ENCODE measurements around the gene PXDN.
"Not testable (repeated sequence)": the region's sequence is repeated elsewhere in the genome, so short reads cannot be mapped to it uniquely, and the experiment has no call there.

Gene PXDN

GRCh38 chr2:1718339-1719220 lies 25.7 kb downstream of the PXDN start:
- no peak for FAIRE-seq

GRCh38 chr2:1717113-1717512 lies 27.2 kb downstream of the PXDN start:
- FAIRE-seq, result no peak

- no peak for FAIRE-seq
Observed at GRCh38 chr2:1716441-1716840, 27.9 kb downstream of the PXDN start.

GRCh38 chr2:1716014-1716305 lies 28.4 kb downstream of the PXDN start:
- FAIRE-seq, result not testable (repeated sequence)

- FAIRE-seq, result no peak
Observed at GRCh38 chr2:1715184-1716013, 28.9 kb downstream of the PXDN start.

- FAIRE-seq, result no peak
Observed at GRCh38 chr2:1714291-1715064, 29.8 kb downstream of the PXDN start.

- no peak for FAIRE-seq
Observed at GRCh38 chr2:1713839-1714236, 30.5 kb downstream of the PXDN start.

- no peak for FAIRE-seq
Observed at GRCh38 chr2:1713142-1713838, 31.0 kb downstream of the PXDN start.

- FAIRE-seq, result no peak
Observed at GRCh38 chr2:1709946-1710560, 34.3 kb downstream of the PXDN start.

- FAIRE-seq, result no peak
Observed at GRCh38 chr2:1709335-1709605, 35.0 kb downstream of the PXDN start.

- FAIRE-seq, result no peak
Observed at GRCh38 chr2:1708476-1709334, 35.6 kb downstream of the PXDN start.

- FAIRE-seq, result no peak
Observed at GRCh38 chr2:1707771-1708418, 36.4 kb downstream of the PXDN start.

GRCh38 chr2:1706089-1706841 lies 38.0 kb downstream of the PXDN start:
- not testable (repeated sequence) for FAIRE-seq

GRCh38 chr2:1705557-1706076 lies 38.7 kb downstream of the PXDN start:
- FAIRE-seq, result no peak

- FAIRE-seq, result no peak
Observed at GRCh38 chr2:1704631-1705556, 39.4 kb downstream of the PXDN start.

GRCh38 chr2:1702186-1702565 lies 42.1 kb downstream of the PXDN start:
- no peak for FAIRE-seq

GRCh38 chr2:1701556-1702185 lies 42.6 kb downstream of the PXDN start:
- FAIRE-seq, result no peak

- no peak for FAIRE-seq
Observed at GRCh38 chr2:1701020-1701419, 43.3 kb downstream of the PXDN start.
